Measurements from ENCODE around the gene ADAP1. TPM values are rescaled to one million over a fixed set of nuclear protein-coding genes. Genes with fewer than 3 reads are reported as not detected.

ADAP1 gene
- total RNA-seq, 2 donors from 2014 or later: 3.8 to 6.5 TPM

GRCh38 chr7:860149-860548, 94.3 kb downstream of the ADAP1 start:
- Mint-ChIP-seq H3K27me3 (ENCODE audit: insufficient read depth) (no peaks in the 10 kb centered on the region), H3K27ac (no peak overlapping the region), H3K36me3 (ENCODE audit: low read depth) (peaks cover 85% of the 10 kb centered on the region), H3K9me3 (no peaks in the 10 kb centered on the region), H3K4me1 (no peaks in the 10 kb centered on the region), H3K4me3 (no peak overlapping the region)
- Histone ChIP-seq H3K27ac (ENCODE audit: low read depth, low read length) (no peak overlapping the region), H3K4me1 (ENCODE audit: control insufficient read depth, insufficient read depth, low read length) (no peaks in the 10 kb centered on the region), H3K4me3 (ENCODE audit: low read length) (no peak overlapping the region), H3K36me3 (ENCODE audit: control insufficient read depth, insufficient read depth, low read length) (peaks cover 69% of the 10 kb centered on the region), H3K9me3 (ENCODE audit: control insufficient read depth, low read length) (no peaks in the 10 kb centered on the region), H3K27me3 (ENCODE audit: control insufficient read depth, insufficient read depth, low read length, poor library complexity, severe bottlenecking) (no peaks in the 10 kb centered on the region), H3K9ac (ENCODE audit: extremely low read depth, low read length, poor library complexity, severe bottlenecking) (no peak overlapping the region)
- DNase-seq: no peak
- WGBS, 2 experiments (ENCODE audit: insufficient coverage in 1 of 2, insufficient read length in 1 of 2): 94 to 95% methylated on average over 19 to 21 of the region's 21 CpGs
- TF ChIP-seq, protein P1, sequence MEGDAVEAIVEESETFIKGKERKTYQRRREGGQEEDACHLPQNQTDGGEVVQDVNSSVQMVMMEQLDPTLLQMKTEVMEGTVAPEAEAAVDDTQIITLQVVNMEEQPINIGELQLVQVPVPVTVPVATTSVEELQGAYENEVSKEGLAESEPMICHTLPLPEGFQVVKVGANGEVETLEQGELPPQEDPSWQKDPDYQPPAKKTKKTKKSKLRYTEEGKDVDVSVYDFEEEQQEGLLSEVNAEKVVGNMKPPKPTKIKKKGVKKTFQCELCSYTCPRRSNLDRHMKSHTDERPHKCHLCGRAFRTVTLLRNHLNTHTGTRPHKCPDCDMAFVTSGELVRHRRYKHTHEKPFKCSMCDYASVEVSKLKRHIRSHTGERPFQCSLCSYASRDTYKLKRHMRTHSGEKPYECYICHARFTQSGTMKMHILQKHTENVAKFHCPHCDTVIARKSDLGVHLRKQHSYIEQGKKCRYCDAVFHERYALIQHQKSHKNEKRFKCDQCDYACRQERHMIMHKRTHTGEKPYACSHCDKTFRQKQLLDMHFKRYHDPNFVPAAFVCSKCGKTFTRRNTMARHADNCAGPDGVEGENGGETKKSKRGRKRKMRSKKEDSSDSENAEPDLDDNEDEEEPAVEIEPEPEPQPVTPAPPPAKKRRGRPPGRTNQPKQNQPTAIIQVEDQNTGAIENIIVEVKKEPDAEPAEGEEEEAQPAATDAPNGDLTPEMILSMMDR (conservative IDR thresholded peaks at IDR 0.05): no peak

DNA sequence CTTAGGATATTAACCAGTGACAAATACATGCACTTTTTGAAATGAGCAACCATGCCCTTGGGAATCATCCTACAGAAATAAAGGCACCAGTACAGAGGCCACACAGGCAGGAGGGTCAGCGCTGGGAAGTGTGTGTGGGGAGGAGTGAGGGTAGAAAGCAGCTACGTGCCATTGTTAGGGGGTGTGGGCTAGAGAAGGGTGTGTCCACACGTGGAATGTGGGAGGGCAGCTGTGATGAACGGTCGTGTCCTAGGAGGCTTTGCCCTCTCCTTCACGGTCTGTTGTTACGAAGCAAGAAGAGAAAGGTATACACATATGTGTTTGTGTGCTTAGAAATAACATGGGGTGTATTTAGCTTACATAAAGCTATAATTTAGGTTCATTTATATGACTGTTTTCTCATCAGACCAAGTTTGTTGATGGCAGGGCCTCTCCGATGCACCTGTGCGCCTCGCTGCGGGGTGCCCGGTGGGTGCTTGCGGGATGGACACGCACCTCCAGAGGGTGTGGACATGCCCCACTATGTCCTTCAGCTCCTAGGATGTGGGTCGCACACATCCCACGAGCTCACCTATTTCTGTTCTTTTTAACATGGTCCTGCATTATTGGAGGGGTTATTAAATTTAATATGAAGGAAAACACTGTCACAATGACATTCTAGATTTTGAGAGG, 95.0 kb downstream of the ADAP1 start:
- H3K9me3 ChIP-seq (ENCODE audit: control insufficient read depth, low read length): no peaks in the 10 kb centered on the region
- TF ChIP-seq, protein P1 (conservative IDR thresholded peaks at IDR 0.05): no peak
- no peak for DNase-seq
- H3K4me1 ChIP-seq (ENCODE audit: control insufficient read depth, insufficient read depth, low read length): no peaks in the 10 kb centered on the region
- peaks cover 71% of the 10 kb centered on the region for H3K36me3 ChIP-seq (ENCODE audit: control insufficient read depth, insufficient read depth, low read length)
- no peak overlapping the region for H3K9ac ChIP-seq (ENCODE audit: extremely low read depth, low read length, poor library complexity, severe bottlenecking)
- H3K4me1 Mint-ChIP-seq: no peaks in the 10 kb centered on the region
- H3K27ac Mint-ChIP-seq: no peak overlapping the region
- peaks cover 84% of the 10 kb centered on the region for H3K36me3 Mint-ChIP-seq (ENCODE audit: low read depth)
- no peak overlapping the region for H3K27ac ChIP-seq (ENCODE audit: low read depth, low read length)
- no peaks in the 10 kb centered on the region for H3K27me3 ChIP-seq (ENCODE audit: control insufficient read depth, insufficient read depth, low read length, poor library complexity, severe bottlenecking)
- no peak overlapping the region for H3K4me3 Mint-ChIP-seq
- no peak overlapping the region for H3K4me3 ChIP-seq (ENCODE audit: low read length)
- 92 to 95% methylated on average over 7 to 15 of the region's 16 CpGs for WGBS, 2 experiments (ENCODE audit: insufficient coverage in 1 of 2, insufficient read length in 1 of 2)
- H3K27me3 Mint-ChIP-seq (ENCODE audit: insufficient read depth): no peaks in the 10 kb centered on the region
- no peaks in the 10 kb centered on the region for H3K9me3 Mint-ChIP-seq

- Histone ChIP-seq H3K36me3 (ENCODE audit: control insufficient read depth, insufficient read depth, low read length) (peaks cover 77% of the 10 kb centered on the region), H3K27ac (ENCODE audit: low read depth, low read length) (no peak overlapping the region), H3K9me3 (ENCODE audit: control insufficient read depth, low read length) (no peaks in the 10 kb centered on the region), H3K4me3 (ENCODE audit: low read length) (no peak overlapping the region), H3K9ac (ENCODE audit: extremely low read depth, low read length, poor library complexity, severe bottlenecking) (no peak overlapping the region), H3K4me1 (ENCODE audit: control insufficient read depth, insufficient read depth, low read length) (no peaks in the 10 kb centered on the region), H3K27me3 (ENCODE audit: control insufficient read depth, insufficient read depth, low read length, poor library complexity, severe bottlenecking) (no peaks in the 10 kb centered on the region)
- no peaks in the 10 kb centered on the region for H3K9me3 Mint-ChIP-seq
- H3K27me3 Mint-ChIP-seq (ENCODE audit: insufficient read depth): no peaks in the 10 kb centered on the region
- H3K4me3 Mint-ChIP-seq: no peak overlapping the region
- no peaks in the 10 kb centered on the region for H3K4me1 Mint-ChIP-seq
- DNase-seq: no peak
- no peak overlapping the region for H3K27ac Mint-ChIP-seq
- TF ChIP-seq, protein P1 (conservative IDR thresholded peaks at IDR 0.05): no peak
- peaks cover 85% of the 10 kb centered on the region for H3K36me3 Mint-ChIP-seq (ENCODE audit: low read depth)
- WGBS, 2 experiments (ENCODE audit: insufficient coverage in 1 of 2, insufficient read length in 1 of 2): 95 to 100% methylated on average over 4 to 9 of the region's 9 CpGs
Observed at GRCh38 chr7:857661-858060, 96.8 kb downstream of the ADAP1 start.
